Measurements from ENCODE around the gene OSBPL2.

GRCh38 chr20:62246431-62246830 lies 8.1 kb downstream of the OSBPL2 start:
- no peak for TF ChIP-seq SIN3A (IDR thresholded peaks at IDR 0.05; ENCODE audit: low read depth)
- TF ChIP-seq, protein P1, sequence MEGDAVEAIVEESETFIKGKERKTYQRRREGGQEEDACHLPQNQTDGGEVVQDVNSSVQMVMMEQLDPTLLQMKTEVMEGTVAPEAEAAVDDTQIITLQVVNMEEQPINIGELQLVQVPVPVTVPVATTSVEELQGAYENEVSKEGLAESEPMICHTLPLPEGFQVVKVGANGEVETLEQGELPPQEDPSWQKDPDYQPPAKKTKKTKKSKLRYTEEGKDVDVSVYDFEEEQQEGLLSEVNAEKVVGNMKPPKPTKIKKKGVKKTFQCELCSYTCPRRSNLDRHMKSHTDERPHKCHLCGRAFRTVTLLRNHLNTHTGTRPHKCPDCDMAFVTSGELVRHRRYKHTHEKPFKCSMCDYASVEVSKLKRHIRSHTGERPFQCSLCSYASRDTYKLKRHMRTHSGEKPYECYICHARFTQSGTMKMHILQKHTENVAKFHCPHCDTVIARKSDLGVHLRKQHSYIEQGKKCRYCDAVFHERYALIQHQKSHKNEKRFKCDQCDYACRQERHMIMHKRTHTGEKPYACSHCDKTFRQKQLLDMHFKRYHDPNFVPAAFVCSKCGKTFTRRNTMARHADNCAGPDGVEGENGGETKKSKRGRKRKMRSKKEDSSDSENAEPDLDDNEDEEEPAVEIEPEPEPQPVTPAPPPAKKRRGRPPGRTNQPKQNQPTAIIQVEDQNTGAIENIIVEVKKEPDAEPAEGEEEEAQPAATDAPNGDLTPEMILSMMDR (IDR thresholded peaks at IDR 0.05 in 2 of 3, conservative IDR thresholded peaks at IDR 0.05 in 1 of 3; ENCODE audit: borderline replicate concordance in 1 of 3, insufficient read depth in 1 of 3, low read depth in 2 of 3, low read length in 2 of 3), result no peak
- TF ChIP-seq POLR2A (IDR thresholded peaks at IDR 0.05; ENCODE audit: borderline replicate concordance, extremely low read depth, insufficient read depth, insufficient read length), result no peak
- TF ChIP-seq YY1 (IDR thresholded peaks at IDR 0.05; ENCODE audit: extremely low read depth, insufficient replicate concordance, low read depth, low read length), result no peak
- no peak for TF ChIP-seq FOSL1 (IDR thresholded peaks at IDR 0.05; ENCODE audit: low read depth)
- TF ChIP-seq ELF1 (IDR thresholded peaks at IDR 0.05; ENCODE audit: borderline replicate concordance, low read depth), result no peak

Measured in HCT116 (cell line).